ENCODE data around the gene ROR2.

The ROR2 gene

DNA sequence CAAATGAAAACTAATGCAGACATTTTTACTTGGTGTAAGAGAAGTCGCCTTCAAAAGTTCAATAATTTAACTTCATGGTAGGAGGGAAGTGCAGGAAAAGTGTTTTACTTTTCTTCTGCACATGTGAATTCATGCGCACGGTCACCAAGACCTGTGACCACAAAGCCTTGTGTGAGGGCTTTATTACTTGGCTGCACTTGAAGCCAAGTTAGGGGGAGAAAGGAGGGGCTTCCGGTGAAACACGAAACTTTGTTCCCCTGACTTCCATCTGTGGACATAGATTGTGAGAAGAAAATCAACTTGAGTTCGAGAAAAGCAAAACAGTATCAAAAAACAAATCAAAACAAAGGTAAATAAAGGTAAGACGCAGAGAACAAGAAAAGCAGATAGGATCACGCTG, 239.9 kb downstream of the ROR2 start:
- no peak overlapping the region for H3K18ac ChIP-seq (ENCODE audit: low read length)
- no peak overlapping the region for H4K5ac ChIP-seq (ENCODE audit: low read length)
- H3K36me3 ChIP-seq (ENCODE audit: control insufficient read depth, insufficient read depth, low read length), result peaks cover 2% of the 10 kb centered on the region
- H3K79me1 ChIP-seq (ENCODE audit: low read length), result no peaks in the 10 kb centered on the region
- no peak for DNase-seq
- no peak overlapping the region for H2AK5ac ChIP-seq (ENCODE audit: low read length)
- H3K9ac ChIP-seq (ENCODE audit: low read length), result no peak overlapping the region
- H3K56ac ChIP-seq (ENCODE audit: low read length), result no peak overlapping the region
- H3K4ac ChIP-seq (ENCODE audit: low read depth, low read length), result no peak overlapping the region
- H2BK5ac ChIP-seq (ENCODE audit: low read length), result no peak overlapping the region
- no peak overlapping the region for H2BK120ac ChIP-seq (ENCODE audit: low read depth, low read length)
- H3K4me2 ChIP-seq (ENCODE audit: low read length), result no peak overlapping the region
- WGBS (ENCODE audit: extremely low coverage, insufficient coverage, low lambda C conversion rate), result no CpG with 5 or more reads among the region's 8 CpGs
- no peak overlapping the region for H2BK15ac ChIP-seq (replicated peaks; ENCODE audit: low read depth)
- no peaks in the 10 kb centered on the region for H3K79me2 ChIP-seq (ENCODE audit: control insufficient read depth, insufficient read depth, low read length)
- H3K27ac ChIP-seq (ENCODE audit: low read depth, low read length), result no peak overlapping the region
- H3K27me3 ChIP-seq (ENCODE audit: insufficient read depth, low read length, poor library complexity), result no peaks in the 10 kb centered on the region
- H3K23ac ChIP-seq (ENCODE audit: low read length), result no peak overlapping the region
- H4K8ac ChIP-seq (ENCODE audit: low read depth, low read length), result no peak overlapping the region
- H3K4me1 ChIP-seq (ENCODE audit: control insufficient read depth, low read depth, low read length), result no peaks in the 10 kb centered on the region
- no peak overlapping the region for H3K4me3 ChIP-seq (ENCODE audit: low read length)

DNA sequence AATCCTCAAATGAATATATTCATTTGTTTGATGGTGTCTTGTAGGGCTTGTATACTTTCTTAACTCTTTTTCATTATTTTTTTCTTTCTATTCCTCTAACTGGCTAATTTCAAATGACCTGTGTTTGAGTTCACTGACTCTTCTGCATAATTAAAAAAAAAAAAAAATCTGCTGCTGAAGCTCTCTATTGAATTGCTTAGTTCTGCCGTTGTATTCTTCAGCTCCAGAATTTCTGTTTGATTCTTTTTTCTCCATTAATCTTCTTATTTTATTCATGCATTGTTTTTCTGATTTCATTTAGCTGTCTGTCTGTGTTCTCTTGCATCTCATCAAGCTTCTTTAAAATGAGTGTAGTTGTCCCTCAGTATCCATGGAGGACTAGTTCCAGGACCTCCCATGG, 244.6 kb downstream of the ROR2 start:
- no peaks in the 10 kb centered on the region for H3K36me3 ChIP-seq (ENCODE audit: control insufficient read depth, insufficient read depth, low read length)
- H3K27ac ChIP-seq (ENCODE audit: low read depth, low read length), result no peak overlapping the region
- DNase-seq, result no peak
- no peak overlapping the region for H2AK5ac ChIP-seq (ENCODE audit: low read length)
- no peaks in the 10 kb centered on the region for H3K79me2 ChIP-seq (ENCODE audit: control insufficient read depth, insufficient read depth, low read length)
- H3K4me1 ChIP-seq (ENCODE audit: control insufficient read depth, low read depth, low read length), result no peaks in the 10 kb centered on the region
- no peak overlapping the region for H2BK15ac ChIP-seq (replicated peaks; ENCODE audit: low read depth)
- H2BK120ac ChIP-seq (ENCODE audit: low read depth, low read length), result no peak overlapping the region
- no peak overlapping the region for H3K4ac ChIP-seq (ENCODE audit: low read depth, low read length)
- H3K4me3 ChIP-seq (ENCODE audit: low read length), result no peak overlapping the region
- H3K56ac ChIP-seq (ENCODE audit: low read length), result no peak overlapping the region
- H4K8ac ChIP-seq (ENCODE audit: low read depth, low read length), result no peak overlapping the region
- WGBS (ENCODE audit: extremely low coverage, insufficient coverage, low lambda C conversion rate), result no CpG with 5 or more reads among the region's 1 CpG
- no peak overlapping the region for H2BK5ac ChIP-seq (ENCODE audit: low read length)
- no peak overlapping the region for H3K18ac ChIP-seq (ENCODE audit: low read length)
- no peak overlapping the region for H3K9ac ChIP-seq (ENCODE audit: low read length)
- H3K79me1 ChIP-seq (ENCODE audit: low read length), result no peaks in the 10 kb centered on the region
- H4K5ac ChIP-seq (ENCODE audit: low read length), result no peak overlapping the region
- no peak overlapping the region for H3K4me2 ChIP-seq (ENCODE audit: low read length)
- no peak overlapping the region for H3K23ac ChIP-seq (ENCODE audit: low read length)
- no peaks in the 10 kb centered on the region for H3K27me3 ChIP-seq (ENCODE audit: insufficient read depth, low read length, poor library complexity)

DNA sequence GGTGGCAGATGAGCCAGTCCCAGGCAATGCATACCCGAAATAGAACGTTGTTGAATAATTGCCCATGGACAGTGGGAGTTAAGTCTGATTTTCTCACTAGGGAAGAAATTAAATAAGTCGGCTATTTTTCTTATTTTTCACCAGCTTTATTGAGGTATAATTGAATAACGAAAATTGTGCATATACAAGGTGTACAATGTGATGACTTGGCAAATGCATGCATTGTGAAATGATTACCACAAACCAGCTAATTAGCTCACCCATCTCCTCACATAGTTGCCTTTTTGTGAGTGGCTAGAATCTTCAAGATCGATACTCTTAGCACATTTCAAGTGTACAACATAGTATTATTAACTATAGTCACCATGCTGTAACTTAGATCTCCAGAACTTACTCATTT, 249.6 kb downstream of the ROR2 start:
- Histone ChIP-seq H2AK5ac (ENCODE audit: low read length) (no peak overlapping the region), H3K79me1 (ENCODE audit: low read length) (no peaks in the 10 kb centered on the region), H3K27me3 (ENCODE audit: insufficient read depth, low read length, poor library complexity) (no peaks in the 10 kb centered on the region), H3K9ac (ENCODE audit: low read length) (no peak overlapping the region), H3K4ac (ENCODE audit: low read depth, low read length) (no peak overlapping the region), H3K23ac (ENCODE audit: low read length) (no peak overlapping the region), H2BK15ac (replicated peaks; ENCODE audit: low read depth) (no peak overlapping the region), H3K56ac (ENCODE audit: low read length) (no peak overlapping the region), H3K4me3 (ENCODE audit: low read length) (no peak overlapping the region), H3K36me3 (ENCODE audit: control insufficient read depth, insufficient read depth, low read length) (no peaks in the 10 kb centered on the region), H3K18ac (ENCODE audit: low read length) (no peak overlapping the region), H3K79me2 (ENCODE audit: control insufficient read depth, insufficient read depth, low read length) (no peaks in the 10 kb centered on the region), H4K5ac (ENCODE audit: low read length) (no peak overlapping the region), H3K4me1 (ENCODE audit: control insufficient read depth, low read depth, low read length) (no peaks in the 10 kb centered on the region), H3K27ac (ENCODE audit: low read depth, low read length) (no peak overlapping the region), H2BK5ac (ENCODE audit: low read length) (no peak overlapping the region), H3K4me2 (ENCODE audit: low read length) (no peak overlapping the region), H4K8ac (ENCODE audit: low read depth, low read length) (no peak overlapping the region), H2BK120ac (ENCODE audit: low read depth, low read length) (no peak overlapping the region)
- DNase-seq, result no peak
- no CpG with 5 or more reads among the region's 5 CpGs for WGBS (ENCODE audit: extremely low coverage, insufficient coverage, low lambda C conversion rate)

DNA sequence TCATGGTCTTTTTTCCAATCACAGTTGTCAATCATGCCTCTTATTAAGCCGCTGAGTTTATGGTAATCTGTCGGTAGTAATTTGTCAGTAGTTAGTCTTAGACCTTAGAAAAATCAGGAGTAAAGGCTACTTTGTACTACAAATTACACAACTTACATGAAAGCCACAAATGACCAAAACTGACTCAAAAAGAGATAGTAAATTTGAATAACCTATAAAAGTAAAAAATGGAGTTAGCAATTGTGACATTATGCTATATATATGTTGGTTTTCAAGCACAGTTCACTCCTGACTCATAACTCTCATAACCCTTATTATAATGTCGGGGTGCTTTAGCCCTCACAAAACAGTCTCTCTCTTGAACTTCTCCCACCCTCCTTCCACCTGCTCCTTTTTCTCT, 251.8 kb downstream of the ROR2 start:
- DNase-seq, result no peak
- Histone ChIP-seq H3K4ac (ENCODE audit: low read depth, low read length) (no peak overlapping the region), H3K4me2 (ENCODE audit: low read length) (no peak overlapping the region), H3K9ac (ENCODE audit: low read length) (no peak overlapping the region), H2AK5ac (ENCODE audit: low read length) (no peak overlapping the region), H3K27ac (ENCODE audit: low read depth, low read length) (no peak overlapping the region), H4K8ac (ENCODE audit: low read depth, low read length) (no peak overlapping the region), H3K79me2 (ENCODE audit: control insufficient read depth, insufficient read depth, low read length) (no peaks in the 10 kb centered on the region), H2BK120ac (ENCODE audit: low read depth, low read length) (no peak overlapping the region), H3K4me3 (ENCODE audit: low read length) (no peak overlapping the region), H3K56ac (ENCODE audit: low read length) (no peak overlapping the region), H3K79me1 (ENCODE audit: low read length) (no peaks in the 10 kb centered on the region), H3K27me3 (ENCODE audit: insufficient read depth, low read length, poor library complexity) (no peaks in the 10 kb centered on the region), H3K36me3 (ENCODE audit: control insufficient read depth, insufficient read depth, low read length) (no peaks in the 10 kb centered on the region), H3K4me1 (ENCODE audit: control insufficient read depth, low read depth, low read length) (peaks cover 8% of the 10 kb centered on the region), H3K23ac (ENCODE audit: low read length) (no peak overlapping the region), H3K18ac (ENCODE audit: low read length) (no peak overlapping the region), H2BK5ac (ENCODE audit: low read length) (no peak overlapping the region), H2BK15ac (replicated peaks; ENCODE audit: low read depth) (no peak overlapping the region), H4K5ac (ENCODE audit: low read length) (no peak overlapping the region)
- no CpG with 5 or more reads among the region's 3 CpGs for WGBS (ENCODE audit: extremely low coverage, insufficient coverage, low lambda C conversion rate)

DNA sequence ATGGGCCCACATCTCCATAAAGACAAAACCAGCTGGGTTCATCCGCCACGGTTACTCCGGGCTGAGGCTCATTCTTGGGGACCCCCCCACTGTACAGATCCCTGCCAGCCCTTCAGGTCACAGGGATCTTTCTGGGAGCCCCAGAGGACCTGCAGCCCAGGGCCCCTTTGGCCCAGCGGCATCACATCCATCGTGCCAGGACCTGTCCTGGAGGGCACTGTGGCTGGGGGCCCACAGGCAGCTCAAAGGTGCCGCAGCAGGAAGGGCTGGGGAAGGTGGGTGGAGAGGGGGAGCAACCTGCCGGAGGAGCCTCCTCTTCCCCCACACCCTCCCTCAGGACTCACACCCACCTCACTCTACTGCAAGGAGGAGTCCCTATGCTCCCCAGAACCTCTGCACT, 252.8 kb downstream of the ROR2 start:
- H3K4me3 ChIP-seq (ENCODE audit: low read length), result no peak overlapping the region
- no peaks in the 10 kb centered on the region for H3K36me3 ChIP-seq (ENCODE audit: control insufficient read depth, insufficient read depth, low read length)
- no peaks in the 10 kb centered on the region for H3K27me3 ChIP-seq (ENCODE audit: insufficient read depth, low read length, poor library complexity)
- no peak overlapping the region for H3K4ac ChIP-seq (ENCODE audit: low read depth, low read length)
- H3K79me1 ChIP-seq (ENCODE audit: low read length), result no peaks in the 10 kb centered on the region
- no peak overlapping the region for H3K23ac ChIP-seq (ENCODE audit: low read length)
- H3K18ac ChIP-seq (ENCODE audit: low read length), result no peak overlapping the region
- no CpG with 5 or more reads among the region's 7 CpGs for WGBS (ENCODE audit: extremely low coverage, insufficient coverage, low lambda C conversion rate)
- no peak overlapping the region for H2AK5ac ChIP-seq (ENCODE audit: low read length)
- H4K5ac ChIP-seq (ENCODE audit: low read length), result no peak overlapping the region
- no peak overlapping the region for H2BK15ac ChIP-seq (replicated peaks; ENCODE audit: low read depth)
- H4K8ac ChIP-seq (ENCODE audit: low read depth, low read length), result no peak overlapping the region
- DNase-seq, result no peak
- no peak overlapping the region for H3K9ac ChIP-seq (ENCODE audit: low read length)
- H2BK120ac ChIP-seq (ENCODE audit: low read depth, low read length), result no peak overlapping the region
- H3K56ac ChIP-seq (ENCODE audit: low read length), result no peak overlapping the region
- no peak overlapping the region for H3K4me2 ChIP-seq (ENCODE audit: low read length)
- H3K27ac ChIP-seq (ENCODE audit: low read depth, low read length), result no peak overlapping the region
- peaks cover 8% of the 10 kb centered on the region for H3K4me1 ChIP-seq (ENCODE audit: control insufficient read depth, low read depth, low read length)
- H2BK5ac ChIP-seq (ENCODE audit: low read length), result no peak overlapping the region
- no peaks in the 10 kb centered on the region for H3K79me2 ChIP-seq (ENCODE audit: control insufficient read depth, insufficient read depth, low read length)

DNA sequence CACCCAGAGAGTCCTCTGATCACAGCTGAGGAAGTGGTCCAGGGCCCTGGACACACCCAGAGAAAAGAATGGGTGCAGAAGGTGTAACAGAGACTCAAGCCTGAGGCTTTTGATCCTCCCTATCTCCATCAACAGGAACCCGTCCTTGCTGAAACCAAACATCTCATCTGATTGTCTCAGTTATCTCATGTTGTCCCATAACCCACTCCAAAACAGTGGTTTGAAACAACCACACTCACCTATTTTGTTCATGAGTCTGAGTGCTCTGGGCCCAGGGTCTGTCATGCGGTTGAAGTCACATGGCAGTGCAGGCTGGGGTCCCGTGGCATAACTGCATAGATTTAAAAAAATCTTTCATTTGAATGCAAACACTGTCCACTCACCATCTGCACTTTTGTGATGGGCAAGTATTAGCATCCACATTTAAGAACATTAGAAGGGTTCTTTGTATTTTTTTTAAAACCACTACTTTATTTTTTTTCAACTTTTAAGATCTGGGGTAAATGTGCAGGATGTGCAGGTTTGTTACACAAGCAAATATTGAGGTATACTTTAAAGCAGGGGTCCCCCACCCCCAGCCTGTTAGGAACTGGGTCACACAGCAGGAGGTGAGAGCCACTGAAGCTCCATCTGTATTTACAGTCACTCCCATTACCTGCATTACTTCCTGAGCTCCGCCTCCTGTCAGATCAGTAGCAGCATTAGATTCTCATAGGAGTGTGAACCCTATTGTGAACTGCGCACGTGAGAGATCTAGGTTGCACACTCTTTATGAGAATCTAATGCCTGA, 255.8 kb downstream of the ROR2 start:
- Histone ChIP-seq H2BK15ac (replicated peaks; ENCODE audit: low read depth) (no peak overlapping the region), H3K4me3 (ENCODE audit: low read length) (no peak overlapping the region), H3K27me3 (ENCODE audit: insufficient read depth, low read length, poor library complexity) (no peaks in the 10 kb centered on the region), H4K8ac (ENCODE audit: low read depth, low read length) (no peak overlapping the region), H3K4ac (ENCODE audit: low read depth, low read length) (no peak overlapping the region), H3K27ac (ENCODE audit: low read depth, low read length) (no peak overlapping the region), H3K56ac (ENCODE audit: low read length) (no peak overlapping the region), H2BK5ac (ENCODE audit: low read length) (no peak overlapping the region), H4K5ac (ENCODE audit: low read length) (no peak overlapping the region), H3K23ac (ENCODE audit: low read length) (no peak overlapping the region), H3K79me1 (ENCODE audit: low read length) (no peaks in the 10 kb centered on the region), H3K18ac (ENCODE audit: low read length) (no peak overlapping the region), H3K9ac (ENCODE audit: low read length) (no peak overlapping the region), H3K36me3 (ENCODE audit: control insufficient read depth, insufficient read depth, low read length) (no peaks in the 10 kb centered on the region), H3K4me2 (ENCODE audit: low read length) (no peak overlapping the region), H3K4me1 (ENCODE audit: control insufficient read depth, low read depth, low read length) (peaks cover 8% of the 10 kb centered on the region), H2AK5ac (ENCODE audit: low read length) (no peak overlapping the region), H2BK120ac (ENCODE audit: low read depth, low read length) (no peak overlapping the region), H3K79me2 (ENCODE audit: control insufficient read depth, insufficient read depth, low read length) (no peaks in the 10 kb centered on the region)
- DNase-seq, result no peak
- WGBS (ENCODE audit: extremely low coverage, insufficient coverage, low lambda C conversion rate), result no CpG with 5 or more reads among the region's 6 CpGs

All from mesendoderm (in vitro differentiated cells).